ENCODE measurements around the gene AK4.

The AK4 gene

DNA sequence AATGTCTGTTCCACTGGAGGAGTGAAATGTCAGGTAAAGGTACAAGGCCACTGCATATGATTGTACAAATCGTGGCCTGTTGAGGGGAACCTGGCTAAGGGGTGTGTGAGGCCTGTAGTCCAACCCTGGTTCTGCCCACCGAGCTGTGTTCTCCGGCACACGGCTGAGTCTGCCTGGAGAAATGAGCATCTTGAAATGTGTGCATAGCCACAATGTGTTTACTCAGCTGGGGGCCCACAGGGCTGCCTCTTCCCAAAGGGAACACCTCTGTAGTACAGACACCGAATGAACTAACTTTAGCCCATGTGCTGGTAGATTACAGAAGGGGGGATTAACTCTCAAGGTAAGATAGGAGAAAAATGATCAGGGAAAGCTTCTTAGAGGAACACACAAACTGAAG lies 30.2 kb downstream of the AK4 start:
- DNase-seq, result no peak

GRCh38 chr1:65179148-65179547 lies 31.1 kb downstream of the AK4 start:
- no peak for DNase-seq

DNA sequence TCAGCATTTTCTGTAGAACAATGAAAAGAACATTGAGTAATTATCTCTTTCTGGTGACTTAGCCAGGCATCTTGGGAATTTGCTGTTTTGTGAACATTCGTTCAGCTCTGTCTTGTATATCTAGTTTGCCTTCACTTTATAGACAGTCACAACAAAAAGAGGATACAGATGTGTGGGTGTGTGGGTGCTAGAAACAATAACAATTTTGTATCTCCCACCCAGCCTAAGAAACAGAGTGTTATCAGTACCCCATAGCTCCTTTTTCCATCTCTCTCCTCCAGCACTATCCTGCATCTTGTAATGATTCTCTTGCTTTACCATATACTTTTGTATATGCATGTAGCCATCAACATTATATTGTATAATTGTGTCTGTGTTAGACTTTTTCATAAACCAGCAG lies 33.0 kb downstream of the AK4 start:
- no peak for DNase-seq

DNA sequence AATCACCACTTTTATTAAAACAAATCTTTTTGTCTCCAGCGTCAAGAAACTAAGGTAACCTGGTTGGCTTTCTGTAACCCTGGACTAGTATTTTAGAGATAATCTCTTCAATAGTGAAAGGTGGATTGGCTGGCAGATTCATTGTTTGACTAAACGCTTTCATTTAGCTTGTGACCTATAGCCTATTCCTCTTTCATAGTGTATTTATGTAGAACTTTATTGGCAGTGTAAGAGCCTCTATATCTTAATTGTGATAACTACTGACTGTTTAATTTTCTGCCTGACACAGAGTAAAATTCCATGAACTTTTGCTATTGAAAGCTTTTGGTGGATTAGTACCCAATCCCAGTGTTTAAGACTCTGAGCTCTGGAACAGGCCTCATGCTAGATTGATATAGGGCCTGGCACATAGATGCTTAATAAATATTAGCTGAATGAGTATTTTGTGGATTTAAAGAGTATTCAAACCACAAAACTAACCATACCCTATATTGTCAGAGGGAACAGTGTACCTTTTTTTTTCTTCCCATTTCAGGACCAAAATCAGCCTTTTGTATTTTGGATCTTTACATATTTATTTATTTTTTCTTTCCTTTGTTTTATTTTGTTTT lies 34.8 kb downstream of the AK4 start:
- DNase-seq, result no peak

GRCh38 chr1:65189576-65190115 lies 41.6 kb downstream of the AK4 start:
- DNase-seq, result no peak

DNA sequence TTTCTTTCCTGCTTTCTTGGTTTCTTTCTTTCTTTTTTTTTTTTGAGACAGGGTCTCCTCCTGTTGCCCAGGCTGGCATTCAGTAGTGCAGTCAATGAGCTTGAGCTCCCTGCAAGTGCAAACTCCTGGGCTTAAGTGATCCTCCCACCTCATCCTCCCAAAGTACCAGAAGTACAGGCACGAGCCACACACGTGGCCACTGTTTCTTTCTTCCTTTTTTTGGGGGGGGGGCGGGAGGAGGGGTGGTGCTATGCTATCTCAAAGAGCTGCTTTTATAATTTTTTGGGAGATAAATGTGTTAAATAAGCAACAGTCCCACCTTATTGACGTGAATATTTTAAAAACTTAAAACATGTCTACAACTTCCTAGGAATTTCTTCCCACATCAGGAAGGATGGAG lies 42.2 kb downstream of the AK4 start:
- no peak for DNase-seq

- no peak for DNase-seq
These were observed 45.2 kb downstream of the AK4 start for GRCh38 chr1:65193129-65193695.

- no peak for DNase-seq
These were observed 47.8 kb downstream of the AK4 start for GRCh38 chr1:65195495-65196417.

GRCh38 chr1:65196926-65197325 lies 48.9 kb downstream of the AK4 start:
- DNase-seq, result no peak

DNA sequence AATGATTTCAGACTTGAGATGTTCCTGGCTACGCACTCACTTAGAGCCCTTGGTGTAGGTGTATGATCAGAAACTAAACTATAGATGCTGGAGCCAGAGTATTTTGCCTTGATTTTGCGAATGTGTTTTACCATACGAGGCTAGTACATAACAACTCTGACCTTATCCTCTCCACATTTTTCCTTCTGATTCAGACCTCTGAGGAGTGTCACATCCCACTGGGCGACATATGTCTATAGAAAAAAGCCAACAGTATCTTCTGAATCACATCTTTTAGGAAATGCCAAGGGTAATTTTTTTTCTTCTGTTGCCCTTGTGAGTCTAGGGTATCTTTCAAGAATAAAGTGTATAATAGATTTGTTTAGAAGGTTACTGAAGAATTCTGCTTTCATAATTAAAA lies 49.6 kb downstream of the AK4 start:
- no peak for DNase-seq

DNA sequence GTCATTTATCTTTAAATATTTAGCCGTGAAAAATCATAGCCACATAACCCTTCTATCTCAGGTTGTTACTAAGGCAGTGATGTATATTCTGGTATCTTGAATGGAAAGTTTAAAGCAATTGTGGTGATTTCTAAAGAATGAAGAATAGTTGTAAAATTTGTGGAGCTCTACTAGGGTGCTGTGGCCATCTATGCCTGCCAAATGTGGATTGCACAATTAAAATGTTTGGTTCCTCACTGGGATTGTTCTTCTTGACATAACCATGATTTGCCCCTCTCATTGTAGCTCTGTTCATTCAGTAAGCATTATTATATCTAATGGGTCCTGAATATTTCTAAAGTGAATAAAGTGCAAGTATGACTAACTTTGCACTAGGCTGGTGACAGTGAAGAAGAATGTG lies 50.1 kb downstream of the AK4 start:
- DNase-seq, result no peak

- DNase-seq, result no peak
These were observed 52.4 kb downstream of the AK4 start for GRCh38 chr1:65200411-65200810.

GRCh38 chr1:65206836-65207235 lies 58.8 kb downstream of the AK4 start:
- no peak for DNase-seq

DNA sequence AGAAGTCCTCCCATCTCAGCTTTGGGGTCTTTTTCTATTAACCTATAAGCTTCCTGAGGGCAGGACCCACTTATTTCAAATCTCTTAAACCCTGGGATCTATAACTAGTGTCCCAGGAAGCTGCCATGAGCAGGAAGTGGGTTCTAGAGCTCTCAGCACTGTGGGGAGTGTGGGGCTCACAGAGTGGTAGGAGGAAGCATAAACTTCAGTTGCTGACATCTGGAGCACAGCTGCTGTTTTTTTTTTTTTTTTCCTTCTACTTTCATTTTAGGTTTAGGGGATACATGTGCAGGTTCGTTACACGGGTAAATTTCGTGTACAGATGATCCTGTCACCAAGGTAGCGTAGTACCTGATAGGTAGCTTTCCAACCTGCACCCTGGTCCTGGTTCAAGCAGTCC lies 59.3 kb downstream of the AK4 start:
- no peak for DNase-seq

DNA sequence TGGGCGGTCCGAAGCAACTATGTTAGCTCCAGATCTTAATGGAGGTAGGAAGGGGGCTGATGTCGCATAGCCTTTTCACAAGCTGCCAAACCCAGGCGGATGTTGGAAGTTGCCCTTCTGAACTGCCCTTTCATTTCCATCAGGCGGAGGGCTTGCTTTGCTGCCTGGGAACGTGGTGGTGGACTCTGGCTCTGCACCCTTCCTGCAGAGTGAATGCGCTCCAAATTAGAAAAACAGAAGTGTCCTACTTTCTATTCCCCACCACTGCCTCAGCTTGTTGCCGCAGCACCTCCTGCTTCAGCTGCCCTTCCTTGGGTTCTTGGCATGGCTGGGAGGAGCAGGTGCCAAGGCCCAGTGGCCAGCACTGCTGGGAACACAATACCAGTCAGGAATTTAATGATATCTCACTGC lies 60.6 kb downstream of the AK4 start:
- DNase-seq, result no peak

- DNase-seq, result no peak
These were observed 61.2 kb downstream of the AK4 start for GRCh38 chr1:65209005-65209885.

GRCh38 chr1:65210325-65210724 lies 62.3 kb downstream of the AK4 start:
- DNase-seq, result no peak

DNA sequence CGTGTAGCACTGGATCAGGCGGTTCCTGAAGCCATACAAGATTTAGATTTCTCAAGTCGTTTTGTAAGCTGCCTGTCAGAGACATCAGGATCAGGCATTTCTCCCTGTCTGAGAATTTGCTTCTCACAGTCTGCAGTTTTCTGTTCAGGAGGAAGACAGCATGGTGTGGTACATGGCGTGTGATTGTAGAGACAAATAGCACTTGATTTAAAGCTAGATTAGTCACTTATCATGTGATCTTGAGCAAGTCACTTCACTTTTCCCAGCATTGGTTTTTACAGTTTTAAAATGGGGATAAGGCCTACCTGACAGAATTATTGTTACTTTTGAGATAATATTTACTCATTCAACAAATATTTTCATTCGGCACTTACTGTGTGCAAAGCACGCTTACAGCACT lies 63.3 kb downstream of the AK4 start:
- DNase-seq, result no peak

DNA sequence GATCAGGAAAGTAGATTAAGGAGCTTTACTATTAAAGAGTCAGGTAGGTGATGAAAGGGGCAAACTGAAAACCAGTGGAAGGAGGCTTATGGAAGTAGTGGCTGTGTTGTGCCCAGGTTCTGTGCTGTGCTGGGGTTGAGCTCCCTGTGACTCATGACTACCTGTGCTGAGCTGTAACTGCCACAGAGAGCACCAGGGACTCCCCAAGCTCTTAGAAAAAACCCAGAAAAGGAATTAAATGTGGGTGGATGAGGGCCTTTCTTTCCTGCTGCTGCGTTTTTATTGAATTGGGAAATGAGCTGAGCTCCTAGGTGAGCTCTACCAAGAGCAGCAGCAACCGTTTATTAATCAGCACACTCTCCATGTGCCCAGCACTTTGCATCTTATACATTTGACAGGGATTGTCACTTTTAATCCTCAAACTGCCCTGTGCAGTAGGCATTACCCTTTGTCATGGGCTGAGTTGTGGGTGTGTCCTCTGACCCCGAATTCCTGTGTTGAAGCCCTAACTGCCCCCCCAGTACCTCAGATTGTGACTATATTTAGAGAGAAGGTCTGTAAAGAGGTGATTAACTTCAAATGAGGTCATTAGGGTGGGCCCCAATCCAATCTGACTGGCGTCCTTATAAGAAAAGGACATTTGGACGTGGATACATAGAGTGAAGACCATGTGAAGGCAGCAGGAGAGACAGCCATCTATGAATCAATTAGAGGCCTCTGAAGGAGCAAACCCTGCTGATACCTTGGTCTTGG lies 65.4 kb downstream of the AK4 start:
- DNase-seq, result no peak

GRCh38 chr1:65214340-65215027 lies 66.5 kb downstream of the AK4 start:
- DNase-seq, result no peak

GRCh38 chr1:65216989-65217388 lies 69.0 kb downstream of the AK4 start:
- no peak for DNase-seq
